Lower leg skin (tissue), 3 donors: ENCODE data around the gene TFG.

Source experiments
- CTCF ChIP-seq, 3 donors: fragments of 450-650 bp; IDR thresholded peaks; one replicate each; pipeline ENCODE4 v1.5.1; 2016; ENCODE audit warnings: antibody characterized with exemption in 3 of 3, mild to moderate bottlenecking in 3 of 3, moderate library complexity in 2 of 3
- POLR2A ChIP-seq, 2 donors: fragments of 450-650 bp; IDR thresholded peaks; one replicate each; pipeline ENCODE4 v1.6.1; 2016 to 2017; ENCODE audit warnings: antibody characterized with exemption in 2 of 2, mild to moderate bottlenecking in 1 of 2, moderate library complexity in 1 of 2

- TF ChIP-seq CTCF (IDR thresholded peaks at IDR 0.05) (no peak), POLR2A (IDR thresholded peaks at IDR 0.05) (no peak)
These were observed 5.4 kb upstream of the TFG start for GRCh38 chr3:100703865-100704264.
